Measurements from ENCODE around the gene ELAVL2. TPM values are rescaled to one million over a fixed set of nuclear protein-coding genes. Genes with fewer than 3 reads are reported as not detected.

Gene ELAVL2
- total RNA-seq, 1 experiment from 2014 or later = 16.8 TPM

GRCh38 chr9:23731353-23731752 lies 94.7 kb downstream of the ELAVL2 start:
- Histone ChIP-seq H3K27ac (ENCODE audit: insufficient read length, low read depth, low read length) (no peak overlapping the region), H3K9me3 (ENCODE audit: control insufficient read depth, low read depth, low read length) (no peaks in the 10 kb centered on the region), H3K23ac (ENCODE audit: insufficient read length, low read depth, low read length) (no peak overlapping the region), H2BK5ac (ENCODE audit: insufficient read length, low read length) (no peak overlapping the region), H2BK120ac (ENCODE audit: low read depth, low read length, poor library complexity, severe bottlenecking) (no peak overlapping the region), H3K79me2 (ENCODE audit: insufficient read depth, low read length) (peaks cover 4% of the 10 kb centered on the region; the same call in 1 of the 2 replicates), H2BK20ac (ENCODE audit: low read depth, low read length, poor library complexity, severe bottlenecking) (no peak overlapping the region), H2AK5ac (ENCODE audit: insufficient read length, low read length) (no peak overlapping the region), H3K4me1 (ENCODE audit: insufficient read depth, low read length) (peaks cover 8% of the 10 kb centered on the region; the same call in 1 of the 2 replicates), H3K14ac (ENCODE audit: insufficient read depth, low read length) (no peak overlapping the region), H4K20me1 (ENCODE audit: control insufficient read depth, insufficient read depth, insufficient read length) (no peaks in the 10 kb centered on the region), H2BK15ac (ENCODE audit: low read depth, low read length) (no peak overlapping the region), H3K79me1 (ENCODE audit: insufficient read depth, low read depth, low read length, poor library complexity, severe bottlenecking) (peaks cover 2% of the 10 kb centered on the region), H3K56ac (ENCODE audit: insufficient read length, low read depth, low read length) (no peak overlapping the region), H4K8ac (replicated peaks; ENCODE audit: insufficient read length, low read depth, low read length) (no peak overlapping the region), H3K9ac (ENCODE audit: extremely low read depth, insufficient read length, low read length) (no peak overlapping the region), H3K18ac (ENCODE audit: insufficient read length, low read depth, low read length) (no peak overlapping the region), H2AFZ (ENCODE audit: low read length) (no peak overlapping the region), H2BK12ac (ENCODE audit: insufficient read length, low read depth, low read length) (no peak overlapping the region), H3T11ph (ENCODE audit: low read length) (no peak overlapping the region), H3K4me2 (ENCODE audit: insufficient read depth, insufficient read length, low read length) (no peak overlapping the region), H4K91ac (ENCODE audit: insufficient read length, low read depth, low read length) (no peak overlapping the region), H4K5ac (ENCODE audit: insufficient read length, low read depth, low read length) (no peak overlapping the region), H3K4ac (ENCODE audit: low read depth, low read length) (no peak overlapping the region), H3K27me3 (ENCODE audit: insufficient read depth, low read length) (no peaks in the 10 kb centered on the region), H3K23me2 (ENCODE audit: insufficient read length, low read depth, low read length, poor library complexity, severe bottlenecking) (no peaks in the 10 kb centered on the region)
- H3K4me1 Mint-ChIP-seq = peaks cover 31 to 35% of the 10 kb centered on the region in 2 experiments
- H3K27ac Mint-ChIP-seq = peak overlapping the region in 1 of 3 experiments; percentile 12; a peak in 1 of 7 replicates
- no CpG with 5 or more reads among the region's 3 CpGs for WGBS (ENCODE audit: extremely low coverage, insufficient read length, low lambda C conversion rate)
- TF ChIP-seq CTCF (conservative IDR thresholded peaks at IDR 0.05) = no peak
- DNase-seq = no peak
- H3K4me3 Mint-ChIP-seq = no peak overlapping the region
- no peaks in the 10 kb centered on the region for H3K9me3 Mint-ChIP-seq
- peaks cover 0 to 4% (median 2%) of the 10 kb centered on the region in 3 experiments; a peak in 3 of 7 replicates for H3K36me3 Mint-ChIP-seq (ENCODE audit: insufficient read depth in 1 of 3, low read depth in 3 of 3)
- H3K27me3 Mint-ChIP-seq (ENCODE audit: low read depth) = no peaks in the 10 kb centered on the region
